H9 (cell line): Measurements from ENCODE around the gene WNT3A. TPM values are rescaled to one million over a fixed set of nuclear protein-coding genes. Genes with fewer than 3 reads are reported as not detected.
A peak's percentile ranks its signal among the peaks of the same experiment; 100 is the strongest.

Source experiments
- DNase-seq: peaks from one replicate; pipeline ENCODE4 v3.0.0-alpha.2; 2017
- H2AFZ ChIP-seq: one replicate; pipeline ENCODE4 v1.6.1; 2013; ENCODE audit warnings: mild to moderate bottlenecking, low read length, control low read depth, moderate library complexity
- H2AK5ac ChIP-seq: 2 replicates; pipeline ENCODE4 v1.6.1; 2013; ENCODE audit warnings: low read length, control low read depth, mixed read lengths; ENCODE audit not compliant: insufficient read length
- H2BK120ac ChIP-seq: one replicate; pipeline ENCODE4 v1.6.1; 2013; ENCODE audit warnings: low read depth, mild to moderate bottlenecking, low read length, control low read depth, inconsistent platforms; ENCODE audit not compliant: poor library complexity, severe bottlenecking
- H2BK12ac ChIP-seq: 2 replicates; pipeline ENCODE4 v1.6.1; 2013; ENCODE audit warnings: low read length, control low read depth, mixed read lengths, low read depth; ENCODE audit not compliant: insufficient read length
- H2BK15ac ChIP-seq: 2 replicates; pipeline ENCODE4 v1.6.1; 2013; ENCODE audit warnings: low read depth, low read length, control low read depth
- H2BK20ac ChIP-seq: one replicate; pipeline ENCODE4 v1.6.1; 2013; ENCODE audit warnings: low read depth, mild to moderate bottlenecking, low read length, control low read depth, inconsistent platforms; ENCODE audit not compliant: poor library complexity, severe bottlenecking
- H2BK5ac ChIP-seq: 2 replicates; pipeline ENCODE4 v1.6.1; 2013; ENCODE audit warnings: low read length, control low read depth, mixed read lengths; ENCODE audit not compliant: insufficient read length
- H3K14ac ChIP-seq: 2 replicates; pipeline ENCODE4 v1.6.1; 2013; ENCODE audit warnings: low read length, control low read depth; ENCODE audit not compliant: insufficient read depth
- H3K18ac ChIP-seq: 2 replicates; pipeline ENCODE4 v1.6.1; 2013; ENCODE audit warnings: low read depth, mild to moderate bottlenecking, mixed read lengths, low read length, control low read depth; ENCODE audit not compliant: insufficient read length
- H3K23ac ChIP-seq: 2 replicates; pipeline ENCODE4 v1.6.1; 2013; ENCODE audit warnings: low read length, control low read depth, mixed read lengths, low read depth; ENCODE audit not compliant: insufficient read length
- H3K23me2 ChIP-seq: 2 replicates; pipeline ENCODE4 v1.6.1; 2013; ENCODE audit warnings: low read depth, mild to moderate bottlenecking, mixed read lengths, low read length, control low read depth; ENCODE audit not compliant: insufficient read length, poor library complexity, severe bottlenecking
- H3K27ac ChIP-seq: 2 replicates; pipeline ENCODE4 v1.5.1; 2013; ENCODE audit warnings: low read length, control low read depth, mixed read lengths, low read depth; ENCODE audit not compliant: insufficient read length
- H3K27me3 ChIP-seq: 2 replicates; pipeline ENCODE4 v1.6.1; 2013; ENCODE audit warnings: low read length, control low read depth, inconsistent platforms; ENCODE audit not compliant: insufficient read depth
- H3K4ac ChIP-seq: 2 replicates; pipeline ENCODE4 v1.6.1; 2013; ENCODE audit warnings: low read depth, mild to moderate bottlenecking, control low read depth, inconsistent platforms, low read length, moderate library complexity
- H3K4me1 ChIP-seq: 2 replicates; pipeline ENCODE4 v1.6.1; 2013; ENCODE audit warnings: low read length, control low read depth, inconsistent platforms; ENCODE audit not compliant: insufficient read depth
- H3K4me2 ChIP-seq: 2 replicates; pipeline ENCODE4 v1.6.1; 2013; ENCODE audit warnings: low read length, control low read depth, mixed read lengths; ENCODE audit not compliant: insufficient read length, insufficient read depth
- H3K56ac ChIP-seq: 2 replicates; pipeline ENCODE4 v1.6.1; 2013; ENCODE audit warnings: low read depth, mild to moderate bottlenecking, mixed read lengths, low read length, control low read depth; ENCODE audit not compliant: insufficient read length
- H3K79me1 ChIP-seq: 2 replicates; pipeline ENCODE4 v1.6.1; 2013; ENCODE audit warnings: low read depth, mild to moderate bottlenecking, moderate library complexity, low read length, control low read depth, inconsistent platforms; ENCODE audit not compliant: insufficient read depth, poor library complexity, severe bottlenecking
- H3K79me2 ChIP-seq: 2 replicates; pipeline ENCODE4 v1.6.1; 2013; ENCODE audit warnings: low read length, control low read depth, inconsistent platforms; ENCODE audit not compliant: insufficient read depth
- H3K9ac ChIP-seq: 2 replicates; pipeline ENCODE4 v1.6.1; 2013; ENCODE audit warnings: low read length, control low read depth, mixed read lengths; ENCODE audit not compliant: insufficient read length; ENCODE audit errors: extremely low read depth
- H3K9me3 ChIP-seq: one replicate; pipeline ENCODE4 v1.6.1; 2013; ENCODE audit warnings: low read depth, low read length, inconsistent platforms; ENCODE audit not compliant: control insufficient read depth
- H3T11ph ChIP-seq: one replicate; pipeline ENCODE4 v1.6.1; 2013; ENCODE audit warnings: mild to moderate bottlenecking, low read length, control low read depth, inconsistent platforms
- H4K20me1 ChIP-seq: one replicate; pipeline ENCODE4 v1.6.1; 2013; ENCODE audit not compliant: control insufficient read depth, insufficient read length, insufficient read depth
- H4K5ac ChIP-seq: 2 replicates; pipeline ENCODE4 v1.6.1; 2013; ENCODE audit warnings: low read depth, mild to moderate bottlenecking, mixed read lengths, low read length, control low read depth; ENCODE audit not compliant: insufficient read length
- H4K8ac ChIP-seq: replicated peaks from 2 replicates; pipeline ENCODE4 v1.6.1; 2013; ENCODE audit warnings: low read length, control low read depth, mixed read lengths, low read depth; ENCODE audit not compliant: insufficient read length
- H4K91ac ChIP-seq: 2 replicates; pipeline ENCODE4 v1.6.1; 2013; ENCODE audit warnings: low read depth, mild to moderate bottlenecking, moderate library complexity, mixed read lengths, low read length, control low read depth; ENCODE audit not compliant: insufficient read length
- H3K27ac Mint-ChIP-seq, 3 experiments: 2 replicates in 2 of 3; 3 replicates in 1 of 3; pipeline ENCODE4 v1.8.0; 2020 to 2021; ENCODE audit warnings: mixed read lengths in 3 of 3, mild to moderate bottlenecking in 1 of 3, moderate library complexity in 1 of 3
- H3K27me3 Mint-ChIP-seq: 2 replicates; pipeline ENCODE4 v1.8.0; 2021; ENCODE audit warnings: low read depth, mild to moderate bottlenecking, moderate library complexity, mixed read lengths
- H3K36me3 Mint-ChIP-seq, 3 experiments: 2 replicates in 2 of 3; 3 replicates in 1 of 3; pipeline ENCODE4 v1.8.0; 2020 to 2021; ENCODE audit warnings: low read depth in 3 of 3, mixed read lengths in 3 of 3; ENCODE audit not compliant: insufficient read depth in 1 of 3
- H3K4me1 Mint-ChIP-seq, 2 experiments: 2 replicates each; pipeline ENCODE4 v1.8.0; 2020; ENCODE audit warnings: mixed read lengths in 2 of 2
- H3K4me3 Mint-ChIP-seq, 2 experiments: 2 replicates in 1 of 2; 3 replicates in 1 of 2; pipeline ENCODE4 v1.8.0; 2020 to 2021; ENCODE audit warnings: mild to moderate bottlenecking in 2 of 2, mixed read lengths in 2 of 2, moderate library complexity in 1 of 2
- H3K9me3 Mint-ChIP-seq, 2 experiments: 2 replicates in 1 of 2; 3 replicates in 1 of 2; pipeline ENCODE4 v1.8.0; 2020; ENCODE audit warnings: mild to moderate bottlenecking in 2 of 2, mixed read lengths in 2 of 2, moderate library complexity in 1 of 2
- WGBS: extraction: QIAGEN DNeasy Blood & Tissue Kit; methylation state at CpG from one replicate; pipeline ENCODE4 v1.1.7; 2013; ENCODE audit warnings: missing lambda C conversion rate, low lambda C conversion rate, mixed read lengths; ENCODE audit not compliant: insufficient read length; ENCODE audit errors: extremely low coverage; 5-methylcytosine and 5-hydroxymethylcytosine counted together
- total RNA-seq: library from RNA; stranded (reverse); gene quantifications from 2 replicates; pipeline ENCODE4 v1.2.1, GENCODE V29; 2021
- TF ChIP-seq, protein P1 (sequence below): fragments of 200-600 bp; sonication (generic); conservative IDR thresholded peaks from 3 replicates; pipeline ENCODE4 v1.8.0; 2021; ENCODE audit warnings: antibody characterized with exemption, mild to moderate bottlenecking

The WNT3A gene
- total RNA-seq, 1 experiment from 2014 or later = 0.17 TPM

- peaks cover 95% of the 10 kb centered on the region for H3K27me3 Mint-ChIP-seq
- whole genome bisulfite sequencing = no CpG with 5 or more reads among the region's 77 CpGs
- no peaks in the 10 kb centered on the region for H3K9me3 Mint-ChIP-seq
- Histone ChIP-seq H4K8ac (no peak overlapping the region), H2BK12ac (no peak overlapping the region), H3T11ph (no peak overlapping the region), H2BK20ac (no peak overlapping the region), H3K79me1 (no peaks in the 10 kb centered on the region), H2AFZ (no peak overlapping the region), H3K4me1 (no peaks in the 10 kb centered on the region; the same call in 1 of the 2 replicates), H2BK15ac (no peak overlapping the region), H2BK120ac (no peak overlapping the region), H2AK5ac (no peak overlapping the region), H3K27ac (no peak overlapping the region), H3K79me2 (no peaks in the 10 kb centered on the region), H3K23ac (no peak overlapping the region), H3K27me3 (peaks cover 81% of the 10 kb centered on the region), H3K9me3 (no peaks in the 10 kb centered on the region), H3K9ac (no peak overlapping the region), H3K23me2 (peaks cover 15% of the 10 kb centered on the region), H4K91ac (no peak overlapping the region), H3K18ac (no peak overlapping the region), H3K56ac (no peak overlapping the region), H3K14ac (no peak overlapping the region), H3K4me2 (peak overlapping the region; percentile 22), H2BK5ac (no peak overlapping the region), H4K20me1 (no peaks in the 10 kb centered on the region), H4K5ac (no peak overlapping the region), H3K4ac (no peak overlapping the region)
- no peaks in the 10 kb centered on the region; a peak in 1 of 7 replicates for H3K36me3 Mint-ChIP-seq
- no peak for DNase-seq
- TF ChIP-seq, protein P1, sequence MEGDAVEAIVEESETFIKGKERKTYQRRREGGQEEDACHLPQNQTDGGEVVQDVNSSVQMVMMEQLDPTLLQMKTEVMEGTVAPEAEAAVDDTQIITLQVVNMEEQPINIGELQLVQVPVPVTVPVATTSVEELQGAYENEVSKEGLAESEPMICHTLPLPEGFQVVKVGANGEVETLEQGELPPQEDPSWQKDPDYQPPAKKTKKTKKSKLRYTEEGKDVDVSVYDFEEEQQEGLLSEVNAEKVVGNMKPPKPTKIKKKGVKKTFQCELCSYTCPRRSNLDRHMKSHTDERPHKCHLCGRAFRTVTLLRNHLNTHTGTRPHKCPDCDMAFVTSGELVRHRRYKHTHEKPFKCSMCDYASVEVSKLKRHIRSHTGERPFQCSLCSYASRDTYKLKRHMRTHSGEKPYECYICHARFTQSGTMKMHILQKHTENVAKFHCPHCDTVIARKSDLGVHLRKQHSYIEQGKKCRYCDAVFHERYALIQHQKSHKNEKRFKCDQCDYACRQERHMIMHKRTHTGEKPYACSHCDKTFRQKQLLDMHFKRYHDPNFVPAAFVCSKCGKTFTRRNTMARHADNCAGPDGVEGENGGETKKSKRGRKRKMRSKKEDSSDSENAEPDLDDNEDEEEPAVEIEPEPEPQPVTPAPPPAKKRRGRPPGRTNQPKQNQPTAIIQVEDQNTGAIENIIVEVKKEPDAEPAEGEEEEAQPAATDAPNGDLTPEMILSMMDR = no peak
- peaks cover 24 to 40% of the 10 kb centered on the region in 2 experiments for H3K4me1 Mint-ChIP-seq
- H3K4me3 Mint-ChIP-seq = peak overlapping the region; percentile 44 to 77
- no peak overlapping the region for H3K27ac Mint-ChIP-seq
Observed at GRCh38 chr1:228007049-228007800, 427 bp downstream of the WNT3A start.
